Measurements from ENCODE around the gene IQCK.

IQCK gene

GRCh38 chr16:19835968-19836421 is 117.9 kb downstream of the IQCK start:
- no peak for DNase-seq (ENCODE audit: low read depth in 2 of 2)

DNA sequence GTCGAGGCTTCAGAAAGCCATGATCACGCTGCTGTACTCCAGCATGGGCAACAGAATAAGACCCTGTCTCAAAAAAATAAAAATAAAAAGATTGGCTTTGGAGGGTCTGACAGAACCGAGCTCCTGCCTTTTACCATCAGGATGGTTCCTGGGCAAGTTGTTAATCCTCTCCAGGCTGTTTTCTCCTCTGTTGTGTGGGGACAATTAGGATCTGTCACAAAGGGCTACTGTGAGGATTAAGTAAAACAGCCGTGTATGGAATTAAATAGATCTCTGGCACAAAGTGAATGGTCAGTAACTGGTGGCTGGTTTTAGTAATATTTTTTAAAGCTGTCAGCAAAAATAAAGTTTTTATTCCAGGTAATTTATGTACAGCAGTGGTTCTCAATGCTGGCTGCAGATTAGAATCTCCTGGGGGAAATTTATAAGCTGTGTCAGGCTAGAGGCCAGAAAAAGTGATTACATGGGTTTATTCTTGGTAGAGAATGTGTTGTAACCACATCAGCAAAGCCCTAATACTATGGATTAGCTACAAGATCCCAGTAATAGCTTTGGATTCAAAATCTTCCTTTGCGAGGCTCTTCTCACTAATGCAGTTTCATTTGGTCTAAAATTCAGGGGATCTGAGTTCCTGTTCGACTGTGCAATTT is 119.4 kb downstream of the IQCK start:
- DNase-seq (ENCODE audit: low read depth in 2 of 2) = no peak

- DNase-seq (ENCODE audit: low read depth in 2 of 2) = no peak
Observed at GRCh38 chr16:19837984-19838707, 120.1 kb downstream of the IQCK start.

GRCh38 chr16:19840524-19841110 is 122.5 kb downstream of the IQCK start:
- no peak for DNase-seq (ENCODE audit: low read depth in 2 of 2)

GRCh38 chr16:19841184-19841583 is 123.1 kb downstream of the IQCK start:
- DNase-seq (ENCODE audit: low read depth in 2 of 2) = no peak

DNA sequence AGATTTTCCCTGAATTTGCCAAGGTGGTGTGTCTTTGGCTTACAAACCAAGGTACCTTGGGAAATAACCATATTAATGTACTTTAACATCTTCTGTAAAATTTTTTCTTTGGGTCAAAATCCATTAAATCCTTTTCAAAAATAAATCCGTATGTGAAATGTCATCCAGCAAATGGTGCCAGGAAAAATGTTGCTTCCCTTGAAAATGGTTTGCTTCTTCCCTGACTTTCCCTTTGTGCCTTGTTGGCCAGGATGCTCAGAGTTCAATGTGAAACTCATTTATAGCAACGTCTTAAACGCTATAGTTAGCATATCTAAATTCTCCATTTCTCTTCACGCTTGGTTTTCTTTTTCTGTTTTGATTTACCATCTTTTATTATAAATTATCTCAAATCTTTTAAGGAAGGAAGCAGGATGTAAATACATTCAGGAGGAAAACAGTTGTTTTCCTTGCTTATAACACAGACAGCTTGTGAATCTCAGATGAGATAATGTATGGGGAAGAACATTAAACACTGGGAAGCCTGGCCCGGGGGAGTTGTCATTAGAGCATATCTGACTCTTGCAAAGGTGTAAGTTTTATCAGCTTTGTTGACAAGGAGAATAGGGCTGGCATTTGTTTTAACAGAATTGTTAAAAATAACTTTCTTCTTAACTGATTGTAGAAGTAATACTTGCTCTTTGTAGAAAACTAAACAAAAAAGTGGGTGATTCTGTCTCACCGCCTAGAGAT is 124.5 kb downstream of the IQCK start:
- DNase-seq (ENCODE audit: low read depth in 2 of 2) = no peak

GRCh38 chr16:19843371-19843770 is 125.3 kb downstream of the IQCK start:
- no peak for DNase-seq (ENCODE audit: low read depth in 2 of 2)

GRCh38 chr16:19844945-19845641 is 127.0 kb downstream of the IQCK start:
- DNase-seq (ENCODE audit: low read depth in 2 of 2) = no peak

DNA sequence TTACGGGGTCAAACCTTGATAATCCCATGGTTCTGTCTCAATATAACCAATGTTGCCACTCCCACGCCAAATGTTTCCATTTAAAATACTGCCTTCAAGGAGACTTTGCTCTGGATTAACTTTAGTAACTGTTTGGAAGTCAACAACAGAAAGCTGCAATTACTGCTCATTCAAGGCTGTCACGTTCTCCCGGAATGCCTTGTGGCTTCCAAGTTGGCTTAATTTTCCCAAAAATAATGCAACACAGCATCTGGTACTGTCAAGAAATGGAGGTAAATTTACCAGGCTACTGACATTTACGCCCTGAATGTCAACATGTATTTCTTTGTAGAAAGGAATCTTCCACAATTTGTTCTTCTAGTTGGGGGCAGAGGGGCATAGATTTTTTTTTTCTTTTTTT is 128.4 kb downstream of the IQCK start:
- DNase-seq (ENCODE audit: low read depth in 2 of 2) = no peak

GRCh38 chr16:19848756-19849155 is 130.7 kb downstream of the IQCK start:
- DNase-seq (ENCODE audit: low read depth in 2 of 2) = no peak

- DNase-seq (ENCODE audit: low read depth in 2 of 2) = no peak
Observed at GRCh38 chr16:19850131-19850817, 132.2 kb downstream of the IQCK start.

- DNase-seq (ENCODE audit: low read depth in 2 of 2) = no peak
Observed at GRCh38 chr16:19851476-19851875, 133.4 kb downstream of the IQCK start.

DNA sequence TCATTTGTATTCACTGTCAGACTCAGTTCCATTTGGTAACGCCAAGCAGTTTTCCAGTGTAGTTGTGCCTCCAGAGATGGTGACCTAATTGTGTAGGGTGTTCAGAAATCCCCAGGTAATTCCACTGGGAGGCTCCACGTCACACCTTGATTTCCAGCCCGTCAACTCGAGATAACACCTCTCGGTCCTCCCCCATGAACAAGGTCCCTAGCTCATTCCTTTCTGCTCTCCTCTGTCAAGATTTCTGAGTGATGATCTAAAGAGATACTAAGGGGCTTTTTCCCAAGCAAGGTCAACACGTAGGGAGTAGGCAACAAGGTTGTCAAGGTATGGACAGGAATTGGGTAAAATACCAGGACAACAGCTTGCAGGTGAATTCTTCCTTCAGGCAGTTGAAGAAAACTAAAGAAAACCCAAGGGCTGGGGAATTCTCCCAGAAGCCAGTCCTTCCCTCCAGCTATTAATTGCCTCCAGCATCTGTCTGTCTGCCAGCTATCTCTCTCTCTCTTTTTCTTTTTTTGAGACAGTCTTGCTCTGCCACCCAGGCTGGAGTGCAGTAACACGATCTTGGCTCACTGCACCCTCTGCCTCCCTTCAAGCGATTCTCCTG is 135.2 kb downstream of the IQCK start:
- DNase-seq (ENCODE audit: low read depth in 2 of 2) = no peak

GRCh38 chr16:19853742-19854542 is 135.9 kb downstream of the IQCK start:
- DNase-seq (ENCODE audit: low read depth in 2 of 2) = no peak

DNA sequence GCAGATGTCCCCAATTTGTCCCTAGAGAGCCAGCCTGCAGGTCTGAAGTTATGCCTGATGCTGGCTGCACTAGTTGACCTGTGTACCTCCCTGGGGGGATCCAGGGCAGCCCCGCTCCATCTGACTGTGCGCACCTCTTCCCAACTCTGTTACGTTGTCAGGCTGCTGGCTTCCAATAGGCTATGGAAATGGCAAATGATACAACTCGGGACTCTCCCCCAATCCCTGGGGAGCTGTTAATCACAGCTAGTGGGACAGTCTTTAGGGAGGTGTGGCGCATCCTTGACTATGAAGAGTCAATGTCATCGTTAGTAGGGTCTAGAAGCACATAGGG is 136.4 kb downstream of the IQCK start:
- no peak for DNase-seq (ENCODE audit: low read depth in 2 of 2)

DNA sequence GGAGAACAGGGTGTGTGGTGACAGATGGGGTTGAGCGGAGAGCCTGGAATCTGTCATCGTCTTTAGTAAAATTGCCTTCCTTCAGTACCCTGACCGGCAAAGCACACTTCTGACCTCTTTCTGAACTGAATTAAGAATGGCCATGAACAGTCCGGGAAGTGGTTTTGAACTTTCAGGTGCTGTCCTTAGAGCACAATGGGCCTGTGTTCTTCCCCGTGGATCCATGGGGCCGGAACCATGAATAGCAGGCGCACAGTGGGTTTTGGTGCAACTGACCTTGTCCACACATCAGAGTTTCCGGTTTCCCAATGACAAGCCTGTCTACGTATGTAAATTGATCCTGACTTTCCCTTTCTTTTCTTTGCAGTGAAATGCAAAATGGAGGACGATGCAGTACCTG is 138.0 kb downstream of the IQCK start:
- DNase-seq (ENCODE audit: low read depth in 2 of 2) = no peak

DNA sequence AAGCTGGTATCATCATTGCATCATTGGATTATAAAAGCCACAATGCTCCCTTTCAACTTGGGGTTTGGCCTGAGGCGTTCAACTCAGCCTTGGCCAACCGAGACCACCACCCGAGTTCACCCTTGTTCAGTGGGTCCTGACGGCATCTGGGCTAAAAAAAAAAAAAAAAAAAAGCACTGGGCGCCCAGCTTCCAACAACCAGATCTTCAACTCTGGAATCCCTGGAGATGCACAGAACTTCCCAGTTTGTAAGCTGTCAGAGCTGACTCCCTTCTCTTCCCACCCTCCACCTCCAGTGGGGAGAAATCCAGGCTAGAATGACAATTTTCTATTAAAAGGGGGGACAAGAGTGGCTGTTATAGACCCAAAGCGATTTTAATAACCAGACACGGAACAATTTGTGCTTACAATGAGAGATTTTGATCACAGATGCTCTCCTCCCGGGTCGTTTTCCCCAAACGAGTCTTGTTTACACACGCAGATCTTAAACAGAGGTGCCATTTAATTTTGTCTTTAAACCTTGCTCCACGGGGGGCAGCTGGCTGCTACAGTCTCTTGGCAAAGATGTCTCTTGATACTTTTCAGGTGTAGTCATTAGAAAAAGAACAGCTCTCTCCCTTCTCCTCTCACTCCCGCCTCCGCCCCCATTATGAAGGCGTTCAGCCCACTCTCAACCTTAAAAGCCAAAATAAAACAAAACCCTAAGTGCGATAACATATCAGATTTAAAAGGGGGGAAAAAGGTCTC is 139.7 kb downstream of the IQCK start:
- no peak for DNase-seq (ENCODE audit: low read depth in 2 of 2)

DNA sequence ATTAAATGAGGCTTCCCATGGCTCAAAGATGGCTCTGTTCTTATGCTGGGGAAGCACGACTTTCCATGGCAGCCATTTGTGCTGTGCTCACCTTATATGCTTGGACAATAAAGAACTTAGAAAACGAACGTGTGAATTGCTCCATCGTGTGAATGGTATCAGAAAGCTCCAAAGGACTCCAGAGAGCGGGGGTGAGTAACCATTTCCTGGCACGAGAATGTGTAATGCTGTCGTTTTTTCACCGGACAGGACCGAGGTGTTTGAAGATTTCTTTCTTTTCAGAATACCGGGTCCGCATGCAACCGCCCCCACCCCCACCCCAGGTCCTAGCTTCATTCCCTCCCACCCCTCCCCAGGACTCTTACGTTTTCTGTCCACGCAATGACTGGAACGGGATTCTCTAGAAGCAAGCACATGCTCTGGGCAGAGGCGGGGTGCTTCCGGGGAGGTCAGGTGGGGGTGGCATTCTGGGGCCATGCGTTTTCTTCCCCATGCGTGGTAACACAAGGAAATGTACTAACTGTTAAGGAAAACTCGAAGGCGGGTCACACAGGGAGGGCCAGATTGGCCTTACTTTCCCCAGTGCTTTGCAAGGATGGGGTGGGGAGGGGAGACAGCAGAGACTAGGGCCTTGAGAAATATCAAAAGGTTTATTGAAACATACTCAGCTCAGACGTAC is 140.4 kb downstream of the IQCK start:
- DNase-seq (ENCODE audit: low read depth in 2 of 2) = no peak

DNA sequence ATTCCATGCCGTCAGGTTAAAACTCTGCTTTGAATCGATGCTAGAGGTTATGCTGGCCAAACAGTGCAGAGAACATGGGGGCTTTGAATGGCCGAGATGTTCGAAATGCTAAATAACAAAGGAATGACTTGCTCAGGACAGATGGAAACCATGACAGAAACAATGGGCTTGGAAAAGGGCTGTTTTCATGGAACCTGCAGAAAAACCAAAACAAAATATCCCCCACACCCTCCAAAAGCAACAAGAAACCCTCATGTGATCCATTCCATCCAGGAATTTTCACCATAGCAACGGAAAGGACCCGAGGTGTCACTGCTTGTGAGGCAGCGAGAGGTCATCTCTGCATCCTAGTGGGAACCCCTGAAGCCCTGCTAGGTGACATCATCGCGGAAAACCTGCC is 141.1 kb downstream of the IQCK start:
- no peak for DNase-seq (ENCODE audit: low read depth in 2 of 2)

Data from stimulated activated CD8-positive, alpha-beta memory T cell treated with anti-CD3 and anti-CD28 coated beads, Interleukin-7, amount 100 ng/mL, for 1 hour (primary cell).